ENCODE measurements around the gene POLR2M. TPM values are rescaled to one million over a fixed set of nuclear protein-coding genes. Genes with fewer than 3 reads are reported as not detected.

Gene POLR2M
- polyA plus RNA-seq, 1 donor from 2014 or later: 45.1 TPM

DNA sequence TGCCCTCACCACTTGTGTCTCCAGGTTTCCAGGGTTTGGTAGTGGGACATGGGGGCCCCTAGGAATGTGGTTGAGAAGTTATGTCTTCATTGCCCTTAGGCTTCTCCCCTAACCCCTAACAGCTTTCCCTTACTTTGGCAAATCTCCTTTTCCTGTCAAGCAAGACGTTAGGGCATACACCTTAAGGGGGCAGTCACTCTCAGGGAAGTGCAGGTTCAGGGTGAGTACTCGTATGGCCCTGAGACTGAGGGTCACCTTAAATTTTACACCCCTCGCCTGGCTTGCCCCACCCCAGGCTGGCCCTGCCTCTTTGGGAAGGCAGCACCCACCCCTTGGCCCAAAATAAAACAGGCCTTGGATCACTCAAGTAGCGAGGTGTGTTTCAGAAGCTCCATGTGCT, 33.5 kb downstream of the POLR2M start:
- Mint-ChIP-seq H3K4me1 (peaks cover 0 to 3% (median 0%) of the 10 kb centered on the region in 3 donors), H3K36me3 (peaks cover 4% of the 10 kb centered on the region), H3K27me3 (no peaks in the 10 kb centered on the region), H3K27ac (no peak overlapping the region), H3K9me3 (peaks cover 0 to 2% (median 0%) of the 10 kb centered on the region in 3 donors), H3K4me3 (no peak overlapping the region)

- peaks cover 0 to 2% (median 0%) of the 10 kb centered on the region in 3 donors for H3K9me3 Mint-ChIP-seq
- H3K4me3 Mint-ChIP-seq: no peak overlapping the region
- no peaks in the 10 kb centered on the region for H3K27me3 Mint-ChIP-seq
- no peak overlapping the region for H3K27ac Mint-ChIP-seq
- peaks cover 0 to 3% (median 0%) of the 10 kb centered on the region in 3 donors for H3K4me1 Mint-ChIP-seq
- H3K36me3 Mint-ChIP-seq: peaks cover 3% of the 10 kb centered on the region
These were observed 34.6 kb downstream of the POLR2M start for GRCh38 chr15:57741089-57741488.

DNA sequence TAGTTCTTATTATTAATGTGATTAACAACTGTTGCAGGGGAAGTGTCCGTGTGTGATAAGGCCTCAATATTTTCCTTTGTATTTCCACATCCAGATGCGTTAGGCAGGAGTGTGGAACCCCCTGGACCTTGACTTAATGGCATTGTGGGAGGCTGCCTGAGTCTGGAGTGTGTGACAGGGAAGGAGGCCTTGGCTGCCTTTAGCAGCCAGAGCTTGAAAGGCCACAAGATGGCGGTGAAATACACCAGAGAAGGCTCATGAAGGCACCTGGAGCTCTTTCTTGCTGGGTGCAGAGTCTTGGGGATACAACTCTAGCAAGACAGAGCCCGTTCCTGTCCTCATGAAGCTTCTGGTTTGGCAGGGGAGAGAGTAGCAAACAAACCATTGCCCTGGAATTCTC, 36.9 kb downstream of the POLR2M start:
- no peak overlapping the region for H3K4me3 Mint-ChIP-seq
- no peak overlapping the region for H3K27ac Mint-ChIP-seq
- no peaks in the 10 kb centered on the region for H3K4me1 Mint-ChIP-seq
- H3K9me3 Mint-ChIP-seq: peaks cover 0 to 2% (median 0%) of the 10 kb centered on the region in 3 donors
- H3K36me3 Mint-ChIP-seq: peaks cover 3% of the 10 kb centered on the region
- peaks cover 1% of the 10 kb centered on the region for H3K27me3 Mint-ChIP-seq

- peaks cover 1% of the 10 kb centered on the region for H3K27me3 Mint-ChIP-seq
- H3K36me3 Mint-ChIP-seq: peaks cover 1% of the 10 kb centered on the region
- H3K4me3 Mint-ChIP-seq: no peak overlapping the region
- H3K27ac Mint-ChIP-seq: no peak overlapping the region
- H3K4me1 Mint-ChIP-seq: no peaks in the 10 kb centered on the region
- H3K9me3 Mint-ChIP-seq: peaks cover 0 to 2% (median 0%) of the 10 kb centered on the region in 3 donors
These were observed 40.3 kb downstream of the POLR2M start for GRCh38 chr15:57746786-57747185.

DNA sequence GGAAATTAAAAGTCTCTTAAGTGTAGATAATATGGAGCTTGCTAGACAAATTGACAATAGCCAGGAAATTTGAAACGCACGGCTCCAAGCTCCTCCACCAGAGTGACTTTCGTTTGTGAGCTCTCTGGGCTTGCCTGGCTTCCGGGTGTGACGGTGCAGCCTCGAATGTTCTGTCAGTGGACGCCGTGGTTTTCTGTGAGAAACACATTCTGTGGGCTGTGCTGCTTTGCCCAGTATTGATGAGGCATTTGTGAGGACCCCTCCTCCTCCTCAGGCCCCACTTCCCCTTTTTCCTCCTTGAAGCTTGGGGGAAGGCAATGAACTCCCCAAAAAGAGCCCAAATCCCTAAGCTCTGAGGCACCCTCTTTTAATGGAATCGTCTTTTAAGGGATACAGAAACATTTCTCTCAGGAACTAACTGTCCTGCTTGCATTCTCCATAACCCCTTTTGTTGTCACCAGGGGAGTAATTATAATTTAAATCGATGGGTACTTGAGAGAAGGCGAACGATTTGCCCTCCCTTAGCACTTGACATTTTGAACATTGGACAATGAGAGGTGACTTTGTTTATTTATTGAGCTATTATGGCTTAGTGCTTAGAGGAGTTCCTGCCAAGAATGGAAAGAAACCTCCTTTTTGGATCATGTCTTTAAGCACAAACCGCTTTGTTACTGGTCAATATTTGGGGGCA, 40.8 kb downstream of the POLR2M start:
- Mint-ChIP-seq H3K36me3 (peaks cover 5% of the 10 kb centered on the region), H3K9me3 (peaks cover 0 to 2% (median 0%) of the 10 kb centered on the region in 3 donors), H3K4me3 (peak overlapping the region in 1 of 4 donors; percentile 52), H3K27ac (no peak overlapping the region), H3K27me3 (peaks cover 1% of the 10 kb centered on the region), H3K4me1 (no peaks in the 10 kb centered on the region)

- peaks cover 1% of the 10 kb centered on the region for H3K27me3 Mint-ChIP-seq
- H3K4me1 Mint-ChIP-seq: no peaks in the 10 kb centered on the region
- no peak overlapping the region for H3K4me3 Mint-ChIP-seq
- H3K27ac Mint-ChIP-seq: no peak overlapping the region
- no peaks in the 10 kb centered on the region for H3K9me3 Mint-ChIP-seq
- H3K36me3 Mint-ChIP-seq: peaks cover 8% of the 10 kb centered on the region
These were observed 44.8 kb downstream of the POLR2M start for GRCh38 chr15:57751177-57751800.

GRCh38 chr15:57752436-57752835, 45.9 kb downstream of the POLR2M start:
- no peaks in the 10 kb centered on the region for H3K27me3 Mint-ChIP-seq
- H3K9me3 Mint-ChIP-seq: no peaks in the 10 kb centered on the region
- no peak overlapping the region for H3K4me3 Mint-ChIP-seq
- H3K36me3 Mint-ChIP-seq: peaks cover 8% of the 10 kb centered on the region
- no peaks in the 10 kb centered on the region for H3K4me1 Mint-ChIP-seq
- H3K27ac Mint-ChIP-seq: no peak overlapping the region

GRCh38 chr15:57752840-57753239, 46.3 kb downstream of the POLR2M start:
- Mint-ChIP-seq H3K36me3 (peaks cover 8% of the 10 kb centered on the region), H3K27ac (no peak overlapping the region), H3K27me3 (no peaks in the 10 kb centered on the region), H3K4me1 (no peaks in the 10 kb centered on the region), H3K9me3 (no peaks in the 10 kb centered on the region), H3K4me3 (no peak overlapping the region)

DNA sequence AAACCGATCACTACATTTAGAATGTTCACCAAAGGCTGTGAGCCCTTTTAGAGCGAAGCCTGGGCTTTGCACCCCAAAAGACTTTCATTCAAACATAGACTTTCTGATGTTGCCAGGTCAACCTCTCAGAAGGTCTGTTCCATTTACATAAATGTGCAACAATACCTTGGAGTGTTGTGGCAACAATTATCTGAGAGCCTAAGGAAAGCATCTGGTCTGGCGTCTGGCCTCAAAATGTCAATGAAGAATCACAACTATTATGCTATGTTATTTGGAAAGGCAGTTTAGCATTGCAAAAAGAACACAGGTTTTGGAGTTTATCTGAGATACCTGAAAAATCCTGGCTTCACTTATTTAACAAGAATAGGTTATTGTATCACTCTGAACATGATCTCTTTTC, 50.0 kb downstream of the POLR2M start:
- Mint-ChIP-seq H3K9me3 (no peaks in the 10 kb centered on the region), H3K4me3 (no peak overlapping the region), H3K27me3 (peaks cover 2% of the 10 kb centered on the region), H3K36me3 (peaks cover 8% of the 10 kb centered on the region), H3K4me1 (no peaks in the 10 kb centered on the region), H3K27ac (no peak overlapping the region)

- H3K4me3 Mint-ChIP-seq: no peak overlapping the region
- H3K27ac Mint-ChIP-seq: no peak overlapping the region
- H3K36me3 Mint-ChIP-seq: peaks cover 2% of the 10 kb centered on the region
- peaks cover 2% of the 10 kb centered on the region for H3K27me3 Mint-ChIP-seq
- no peaks in the 10 kb centered on the region for H3K9me3 Mint-ChIP-seq
- H3K4me1 Mint-ChIP-seq: no peaks in the 10 kb centered on the region
These were observed 52.0 kb downstream of the POLR2M start for GRCh38 chr15:57758560-57758959.

- peaks cover 2% of the 10 kb centered on the region for H3K27me3 Mint-ChIP-seq
- no peaks in the 10 kb centered on the region for H3K36me3 Mint-ChIP-seq
- no peaks in the 10 kb centered on the region for H3K4me1 Mint-ChIP-seq
- no peak overlapping the region for H3K27ac Mint-ChIP-seq
- H3K9me3 Mint-ChIP-seq: no peaks in the 10 kb centered on the region
- H3K4me3 Mint-ChIP-seq: no peak overlapping the region
These were observed 55.0 kb downstream of the POLR2M start for GRCh38 chr15:57761562-57761961.

DNA sequence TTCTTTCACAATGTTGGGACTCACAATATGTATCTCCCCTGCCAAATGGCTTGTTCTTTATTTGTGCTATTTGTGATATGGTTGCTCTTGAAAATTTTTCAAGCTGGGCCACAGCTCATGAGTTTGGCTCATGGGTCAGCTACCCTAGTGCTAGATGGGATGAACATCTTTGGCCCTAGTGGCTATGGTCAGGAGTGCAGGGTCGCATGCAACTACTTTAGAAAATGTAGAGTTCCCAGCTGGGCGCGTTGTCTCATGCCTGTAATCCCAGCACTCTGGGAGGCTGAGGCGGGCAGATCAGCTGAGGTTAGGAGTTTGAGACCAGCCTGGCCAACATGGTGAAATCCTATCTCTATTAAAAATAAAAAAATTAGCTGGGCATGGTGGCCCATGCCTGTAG, 55.8 kb downstream of the POLR2M start:
- Mint-ChIP-seq H3K4me3 (no peak overlapping the region), H3K27ac (no peak overlapping the region), H3K36me3 (no peaks in the 10 kb centered on the region), H3K9me3 (no peaks in the 10 kb centered on the region), H3K4me1 (no peaks in the 10 kb centered on the region), H3K27me3 (peaks cover 2% of the 10 kb centered on the region)

GRCh38 chr15:57763176-57763964, 56.9 kb downstream of the POLR2M start:
- Mint-ChIP-seq H3K27me3 (peaks cover 2% of the 10 kb centered on the region), H3K36me3 (no peaks in the 10 kb centered on the region), H3K4me1 (peaks cover 0 to 1% (median 0%) of the 10 kb centered on the region in 3 donors), H3K9me3 (no peaks in the 10 kb centered on the region), H3K27ac (no peak overlapping the region), H3K4me3 (no peak overlapping the region)

Data from IgD-negative memory B cell (primary cell).